GM12878 (cell line): ENCODE data around the gene ULBP2. TPM values are rescaled to one million over a fixed set of nuclear protein-coding genes. Genes with fewer than 3 reads are reported as not detected.
"Not testable (repeated sequence)": the region's sequence is repeated elsewhere in the genome, so short reads cannot be mapped to it uniquely, and the experiment has no call there.

Experiments
- ATAC-seq: fragments of 200-7000 bp; cut with Tn5 transposase; 3 replicates; pipeline ENCODE4 v1.9.1; 2020; ENCODE audit warnings: mild to moderate bottlenecking, moderate library complexity
- BruUV-seq: library from RNA; stranded (reverse); fragments of 400-500 nt; replicated peaks from 2 replicates; lab custom pipeline; 2021; lab: Mats Ljungman, UMichigan
- CTCF ChIA-PET: fragments of 300-600 bp; sonication (Branson Sonifier 250); formaldehyde crosslinking; extraction: SDS; loops from one replicate; lab custom pipeline; 2021; ENCODE audit warnings: inconsistent platforms; lab: Yijun Ruan, JAX
- POLR2A ChIA-PET: fragments of 350-600 bp; formaldehyde crosslinking; extraction: SDS; loops from one replicate; lab custom pipeline; 2021; ENCODE audit warnings: inconsistent platforms; lab: Charles Lee
- RAD21 ChIA-PET: fragments of 300-600 bp; sonication (Branson Sonifier 250); formaldehyde crosslinking; loops from one replicate; lab custom pipeline; 2023; ENCODE audit warnings: antibody characterized with exemption; ENCODE audit not compliant: unreplicated experiment; lab: Charles Lee
- SMC1A ChIA-PET: fragments of 300-600 bp; sonication (Branson Sonifier 250); formaldehyde crosslinking; loops from one replicate; lab custom pipeline; 2023; ENCODE audit not compliant: unreplicated experiment, uncharacterized antibody; lab: Charles Lee
- DNase-seq: peaks from one replicate; pipeline ENCODE4 v3.0.0-alpha.2; 2011; ENCODE audit warnings: low read depth, low spot score
- FAIRE-seq: peaks from 3 replicates; lab custom pipeline; 2011; peaks lifted over from hg19 to GRCh38; lab: Jason Lieb, UNC
- H2AFZ ChIP-seq: 2 replicates; pipeline ENCODE4 v1.6.0; 2011; ENCODE audit warnings: low read depth, low read length, control low read depth; ENCODE audit not compliant: control insufficient read depth
- H3K27ac ChIP-seq: 2 replicates; pipeline ENCODE4 v1.5.1; 2011; ENCODE audit warnings: control low read depth; ENCODE audit not compliant: control insufficient read depth, insufficient read depth
- H3K27me3 ChIP-seq, 2 experiments: replicated peaks in 1 of 2; 2 replicates each; pipeline versions ENCODE4 v1.6.0 to v1.6.1; 2011; ENCODE audit warnings: low read length in 1 of 2; ENCODE audit not compliant: control insufficient read depth in 2 of 2, insufficient read depth in 2 of 2
- H3K36me3 ChIP-seq, 2 experiments: 2 replicates each; pipeline ENCODE4 v1.5.1; 2011; ENCODE audit warnings: low read length in 1 of 2; ENCODE audit not compliant: control insufficient read depth in 2 of 2, insufficient read depth in 2 of 2
- H3K4me1 ChIP-seq: 2 replicates; pipeline ENCODE4 v1.6.1; 2011; ENCODE audit warnings: mild to moderate bottlenecking, low read length, moderate library complexity, mixed read lengths; ENCODE audit not compliant: control insufficient read depth, insufficient read depth
- H3K4me2 ChIP-seq: 2 replicates; pipeline ENCODE4 v1.6.0; 2011; ENCODE audit warnings: control low read depth; ENCODE audit not compliant: control insufficient read depth, insufficient read depth
- H3K4me3 ChIP-seq: fragments of 200-600 bp; sonication (generic); 2 replicates; pipeline ENCODE4 v1.5.1; 2016
- H3K79me2 ChIP-seq: 2 replicates; pipeline ENCODE4 v1.6.0; 2011; ENCODE audit warnings: low read length; ENCODE audit not compliant: control insufficient read depth, insufficient read depth
- H3K9ac ChIP-seq: 2 replicates; pipeline ENCODE4 v1.8.0; 2011; ENCODE audit warnings: low read length, control low read depth, mixed read lengths; ENCODE audit not compliant: control insufficient read depth, insufficient read depth
- H3K9me3 ChIP-seq: replicated peaks from 3 replicates; pipeline ENCODE4 v1.5.1; 2011; ENCODE audit warnings: mild to moderate bottlenecking, low read length; ENCODE audit not compliant: control insufficient read depth, insufficient read depth
- H4K20me1 ChIP-seq: 2 replicates; pipeline ENCODE4 v1.6.0; 2011; ENCODE audit not compliant: control insufficient read depth, insufficient read depth
- BHLHE40 ChIP-seq, 2 experiments: fragments of 450-650 bp in 1 of 2; IDR thresholded peaks; 2 replicates each; pipeline ENCODE4 v1.6.1; 2011 to 2017; ENCODE audit warnings: low read depth in 2 of 2, borderline replicate concordance in 1 of 2, improper control_type of control experiment in 1 of 2, low read length in 1 of 2, mild to moderate bottlenecking in 1 of 2
- KAT2A ChIP-seq: conservative IDR thresholded peaks from 2 replicates; pipeline ENCODE4 v1.6.1; 2011; ENCODE audit warnings: low read depth, low read length; ENCODE audit not compliant: control insufficient read depth
- POLR2AphosphoS2 ChIP-seq: IDR thresholded peaks from 2 replicates; pipeline ENCODE4 v1.6.1; 2011; ENCODE audit warnings: low read depth, mild to moderate bottlenecking, low read length, improper control_type of control experiment, moderate library complexity
- RFX5 ChIP-seq: IDR thresholded peaks from 2 replicates; pipeline ENCODE4 v1.6.1; 2011; ENCODE audit warnings: low read depth, low read length, improper control_type of control experiment
- ZNF622 ChIP-seq: fragments of 450-650 bp; IDR thresholded peaks from 2 replicates; pipeline ENCODE4 v1.6.1; 2017; ENCODE audit warnings: mild to moderate bottlenecking, inconsistent platforms
- WGBS: methylation state at CpG from one replicate; pipeline ENCODE4 v1.1.6; 2016; ENCODE audit warnings: low lambda C conversion rate; ENCODE audit not compliant: insufficient replicate concordance, insufficient coverage; ENCODE audit errors: missing lambda C conversion rate; 5-methylcytosine and 5-hydroxymethylcytosine counted together
- in situ Hi-C: fragments of 300-500 bp; cut with MboI; formaldehyde crosslinking; loops from 9 replicates; pipeline ENCODE4 v1.14.3; 2018; ENCODE audit warnings: mixed read lengths
- intact Hi-C: fragments of 100-400 bp; cut with micrococcal nuclease; formaldehyde crosslinking; loops from one replicate; pipeline ENCODE4 v1.14.2; 2022; ENCODE audit not compliant: unreplicated experiment
- polyA plus RNA-seq, 11 experiments: library from polyadenylated mRNA; depleted of rRNA in 4 of 11; unstranded in 6 of 11; stranded (reverse) in 5 of 11; fragments of >200 nt; fragmentation: Nextera tagmentation in 4 of 11; fragmentation: Illumina TruSeq in 1 of 11; extraction: Ambion mirVana in 4 of 11; extraction: Trizol in 1 of 11; gene quantifications; 1 replicate in 1 of 11; 2 replicates in 10 of 11; pipeline versions ENCODE4 v1.2.1 to v1.2.3, GENCODE V29; 2011 to 2016; ENCODE audit warnings: inconsistent platforms in 2 of 11, missing spikeins in 2 of 11, low read depth in 1 of 11
- total RNA-seq, 4 experiments: library from RNA; depleted of rRNA in 3 of 4; stranded (reverse); fragments of >200 nt in 3 of 4; fragmentation: Illumina TruSeq in 1 of 4; extraction: Trizol in 1 of 4; gene quantifications; 2 replicates each; pipeline versions ENCODE4 v1.2.1 to v1.2.3, GENCODE V29; 2013 to 2021

Gene ULBP2
- total and polyA plus RNA-seq, 10 of the 15 experiments (the other 5 are each of a cell fraction or from before 2014, with no cell fraction given): 0.16 to 2.5 (median 0.22) TPM; not detected in 3

GRCh38 chr6:149969635-149970034 lies 27.8 kb downstream of the ULBP2 start:
- H4K20me1 ChIP-seq: no peaks in the 10 kb centered on the region
- DNase-seq: no peak
- ChIA-PET SMC1A (interaction anchor here (1.0 kb wide), 1 partner anchor 83 kb away, joined by 3 read pairs; no protein-coding TSS in a partner anchor), RAD21 (no interaction called here), POLR2A (no interaction called here), CTCF (interaction anchor here (0.6 kb wide), 1 partner anchor 87 kb away, joined by 3 read pairs; no protein-coding TSS in a partner anchor)
- H3K9me3 ChIP-seq: peaks cover 8% of the 10 kb centered on the region; the same call in 2 of the 3 replicates
- peaks cover 7 to 10% of the 10 kb centered on the region in 2 experiments for H3K27me3 ChIP-seq
- no peak overlapping the region for H3K4me2 ChIP-seq
- intact Hi-C loops (no loop called here), in situ Hi-C loops (no loop called here)
- BruUV-seq: no TSS peak
- H3K36me3 ChIP-seq: no peaks in the 10 kb centered on the region
- no peak overlapping the region for H3K27ac ChIP-seq
- 0% methylated on average over 2 of the region's 2 CpGs for WGBS
- no peaks in the 10 kb centered on the region for H3K4me1 ChIP-seq
- FAIRE-seq: no peak
- no peaks in the 10 kb centered on the region for H3K79me2 ChIP-seq
- TF ChIP-seq KAT2A (no peak), RFX5 (no peak), POLR2AphosphoS2 (no peak), ZNF622 (no peak)
- no peak overlapping the region for H2AFZ ChIP-seq
- H3K9ac ChIP-seq: no peak overlapping the region
- no peak for ATAC-seq
- no peak overlapping the region for H3K4me3 ChIP-seq

GRCh38 chr6:149974394-149974793 lies 32.6 kb downstream of the ULBP2 start:
- BruUV-seq, H3K27ac ChIP-seq, H3K9me3 ChIP-seq, RAD21 ChIA-PET, H4K20me1 ChIP-seq, H3K9ac ChIP-seq, CTCF ChIA-PET, H3K36me3 ChIP-seq, DNase-seq, H2AFZ ChIP-seq, SMC1A ChIA-PET, H3K27me3 ChIP-seq, H3K79me2 ChIP-seq, FAIRE-seq, H3K4me1 ChIP-seq, POLR2A ChIA-PET, intact Hi-C loops, H3K4me3 ChIP-seq, in situ Hi-C loops, H3K4me2 ChIP-seq: not testable (repeated sequence)
- TF ChIP-seq BHLHE40 (IDR thresholded peaks at IDR 0.05; ENCODE audit: borderline replicate concordance in 1 of 2, low read depth in 2 of 2, low read length in 1 of 2): peak in 1 of 2 experiments; percentile 40; a peak in 1 of 4 replicates
- ATAC-seq: peak; percentile 69
- 23% methylated on average over 6 of the region's 6 CpGs for WGBS
